ENCODE data around the gene NEDD4L. TPM values are rescaled to one million over a fixed set of nuclear protein-coding genes. Genes with fewer than 3 reads are reported as not detected.

NEDD4L gene
- total and polyA plus RNA-seq, 8 donors, result 45.0 to 113 (median 66.4) TPM

- FAIRE-seq (no peak), ATAC-seq (peak in 1 of 4 donors; percentile 36), DNase-seq (no peak)
- Histone ChIP-seq H3K36me3 (no peaks in the 10 kb centered on the region), H3K27ac (peak overlapping the region in 1 of 4 donors; percentile 24), H3K27me3 (no peaks in the 10 kb centered on the region), H3K4me1 (peaks cover 17 to 21% (median 18%) of the 10 kb centered on the region in 3 donors), H3K9me3 (no peaks in the 10 kb centered on the region), H3K4me3 (no peak overlapping the region)
- no peak for TF ChIP-seq CTCF (IDR thresholded peaks at IDR 0.05)
- WGBS, 2 donors, result 43 to 50% methylated on average over 3 of the region's 3 CpGs
- intact Hi-C loops (cut with DNase I), result no loop called here
Observed at GRCh38 chr18:58136879-58137278, 92.9 kb downstream of the NEDD4L start.

- Histone ChIP-seq H3K9me3 (no peaks in the 10 kb centered on the region), H3K4me1 (peaks cover 17 to 21% (median 18%) of the 10 kb centered on the region in 3 donors), H3K4me3 (no peak overlapping the region), H3K27ac (peak overlapping the region; percentile 6 to 57 (median 18)), H3K27me3 (no peaks in the 10 kb centered on the region), H3K36me3 (no peaks in the 10 kb centered on the region)
- DNase-seq (no peak), ATAC-seq (peak in 1 of 4 donors; percentile 3), FAIRE-seq (no peak)
- no peak for TF ChIP-seq CTCF (IDR thresholded peaks at IDR 0.05)
- intact Hi-C loops (cut with DNase I), result no loop called here
- 76% methylated on average over 8 of the region's 8 CpGs for WGBS, 2 donors
Observed at GRCh38 chr18:58139459-58140386, 95.7 kb downstream of the NEDD4L start.

GRCh38 chr18:58140387-58141325 lies 96.6 kb downstream of the NEDD4L start:
- FAIRE-seq, result no peak
- peak in 1 of 4 donors; percentile 11 for TF ChIP-seq CTCF (IDR thresholded peaks at IDR 0.05)
- Histone ChIP-seq H3K4me3 (no peak overlapping the region), H3K27ac (peak overlapping the region; percentile 6 to 57 (median 30)), H3K27me3 (no peaks in the 10 kb centered on the region), H3K36me3 (no peaks in the 10 kb centered on the region), H3K4me1 (peaks cover 12 to 13% (median 13%) of the 10 kb centered on the region in 3 donors), H3K9me3 (no peaks in the 10 kb centered on the region)
- peak; percentile 47 to 86 (median 70) for ATAC-seq
- intact Hi-C loops (cut with DNase I), result no loop called here
- peak in 1 of 6 donors; percentile 36 for DNase-seq
- 45 to 49% methylated on average over 12 of the region's 12 CpGs for WGBS, 2 donors

GRCh38 chr18:58143386-58143785 lies 99.4 kb downstream of the NEDD4L start:
- Histone ChIP-seq H3K27me3 (no peaks in the 10 kb centered on the region), H3K9me3 (no peaks in the 10 kb centered on the region), H3K36me3 (no peaks in the 10 kb centered on the region), H3K4me1 (peaks cover 0 to 6% (median 6%) of the 10 kb centered on the region in 3 donors), H3K27ac (no peak overlapping the region), H3K4me3 (no peak overlapping the region)
- WGBS, 2 donors, result 77 to 78% methylated on average over 11 of the region's 11 CpGs
- no peak for DNase-seq
- intact Hi-C loops (cut with DNase I), result no loop called here
- TF ChIP-seq CTCF (IDR thresholded peaks at IDR 0.05), result no peak
- no peak for ATAC-seq
- FAIRE-seq, result no peak

Measured in pancreas (tissue), 10 donors.